ENCODE measurements around the gene PIK3C2A.

The PIK3C2A gene

DNA sequence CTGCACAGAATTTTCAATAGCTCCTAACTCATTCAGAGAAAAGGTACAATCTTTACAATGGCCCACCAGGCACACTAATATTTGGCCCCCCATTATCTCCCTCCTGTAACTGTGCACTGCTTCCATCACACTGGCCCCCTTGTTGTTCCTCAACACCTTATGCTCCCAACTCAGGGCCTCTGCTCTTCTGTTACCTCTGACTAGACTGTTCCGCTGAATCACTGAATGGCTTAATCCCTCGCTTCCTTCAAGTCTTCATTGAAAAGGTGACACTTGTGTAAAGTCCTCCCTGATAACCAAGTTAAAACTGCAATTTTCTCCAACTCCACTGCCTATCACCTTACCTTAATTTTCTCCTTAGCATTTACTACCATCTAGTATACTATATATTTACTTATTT lies 21.8 kb downstream of the PIK3C2A start:
- DNase-seq = no peak
- no peaks in the 10 kb centered on the region for H3K4me1 ChIP-seq

GRCh38 chr11:17184882-17185587 lies 22.8 kb downstream of the PIK3C2A start:
- intact Hi-C loops (cut with DNase I; ENCODE audit: low total_unique reads) = no loop called here
- H3K4me3 ChIP-seq = no peak overlapping the region
- no peak for DNase-seq

More for the DNA sequence above, 21.8 kb downstream of the PIK3C2A start:
- Histone ChIP-seq H3K4me3 (no peak overlapping the region), H3K27me3 (no peaks in the 10 kb centered on the region), H3K36me3 (peaks cover 3 to 16% (median 6%) of the 10 kb centered on the region in 3 donors), H3K27ac (no peak overlapping the region), H3K9me3 (no peaks in the 10 kb centered on the region)
- TF ChIP-seq, protein P1, sequence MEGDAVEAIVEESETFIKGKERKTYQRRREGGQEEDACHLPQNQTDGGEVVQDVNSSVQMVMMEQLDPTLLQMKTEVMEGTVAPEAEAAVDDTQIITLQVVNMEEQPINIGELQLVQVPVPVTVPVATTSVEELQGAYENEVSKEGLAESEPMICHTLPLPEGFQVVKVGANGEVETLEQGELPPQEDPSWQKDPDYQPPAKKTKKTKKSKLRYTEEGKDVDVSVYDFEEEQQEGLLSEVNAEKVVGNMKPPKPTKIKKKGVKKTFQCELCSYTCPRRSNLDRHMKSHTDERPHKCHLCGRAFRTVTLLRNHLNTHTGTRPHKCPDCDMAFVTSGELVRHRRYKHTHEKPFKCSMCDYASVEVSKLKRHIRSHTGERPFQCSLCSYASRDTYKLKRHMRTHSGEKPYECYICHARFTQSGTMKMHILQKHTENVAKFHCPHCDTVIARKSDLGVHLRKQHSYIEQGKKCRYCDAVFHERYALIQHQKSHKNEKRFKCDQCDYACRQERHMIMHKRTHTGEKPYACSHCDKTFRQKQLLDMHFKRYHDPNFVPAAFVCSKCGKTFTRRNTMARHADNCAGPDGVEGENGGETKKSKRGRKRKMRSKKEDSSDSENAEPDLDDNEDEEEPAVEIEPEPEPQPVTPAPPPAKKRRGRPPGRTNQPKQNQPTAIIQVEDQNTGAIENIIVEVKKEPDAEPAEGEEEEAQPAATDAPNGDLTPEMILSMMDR (IDR thresholded peaks at IDR 0.05) = no peak
- intact Hi-C loops (cut with DNase I; ENCODE audit: low total_unique reads) = no loop called here

DNA sequence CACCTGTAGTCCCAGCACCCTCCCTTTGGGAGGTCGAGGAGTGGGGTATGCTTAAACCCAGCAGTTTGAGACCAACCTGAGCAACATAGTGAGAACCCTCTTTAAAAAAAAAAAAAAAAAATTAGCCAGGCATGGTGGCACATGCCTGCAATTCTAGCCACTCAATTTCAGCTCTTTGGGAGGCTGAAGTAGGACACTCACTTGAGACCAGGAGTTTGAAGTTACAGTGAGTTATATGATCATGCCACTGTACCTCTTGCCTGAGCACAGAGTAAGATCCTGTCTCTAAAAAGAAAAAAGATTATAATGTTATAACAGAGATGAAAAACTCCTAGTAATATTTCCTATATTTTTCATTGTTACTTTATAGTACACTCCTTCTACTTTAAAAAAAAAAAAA lies 23.9 kb downstream of the PIK3C2A start:
- Histone ChIP-seq H3K27ac (no peak overlapping the region), H3K27me3 (no peaks in the 10 kb centered on the region), H3K4me3 (no peak overlapping the region), H3K9me3 (no peaks in the 10 kb centered on the region), H3K4me1 (no peaks in the 10 kb centered on the region), H3K36me3 (peaks cover 0 to 15% (median 6%) of the 10 kb centered on the region in 3 donors)
- TF ChIP-seq, protein P1 (IDR thresholded peaks at IDR 0.05) = no peak
- no peak for DNase-seq
- intact Hi-C loops (cut with DNase I; ENCODE audit: low total_unique reads) = no loop called here

More at GRCh38 chr11:17184882-17185587, 22.8 kb downstream of the PIK3C2A start:
- peaks cover 0 to 16% (median 6%) of the 10 kb centered on the region in 3 donors for H3K36me3 ChIP-seq
- no peaks in the 10 kb centered on the region for H3K4me1 ChIP-seq
- no peaks in the 10 kb centered on the region for H3K27me3 ChIP-seq
- H3K9me3 ChIP-seq = no peaks in the 10 kb centered on the region
- no peak overlapping the region for H3K27ac ChIP-seq
- TF ChIP-seq, protein P1 (IDR thresholded peaks at IDR 0.05) = no peak

- intact Hi-C loops (cut with DNase I; ENCODE audit: low total_unique reads) = no loop called here
- DNase-seq = no peak
- H3K4me1 ChIP-seq = peaks cover 0 to 7% (median 0%) of the 10 kb centered on the region in 4 donors
- H3K27me3 ChIP-seq = no peaks in the 10 kb centered on the region
- TF ChIP-seq, protein P1 (IDR thresholded peaks at IDR 0.05) = no peak
- H3K27ac ChIP-seq = no peak overlapping the region
- H3K4me3 ChIP-seq = no peak overlapping the region
- H3K9me3 ChIP-seq = no peaks in the 10 kb centered on the region
- H3K36me3 ChIP-seq = peaks cover 0 to 9% (median 6%) of the 10 kb centered on the region in 3 donors
Measured at GRCh38 chr11:17179970-17180369, 27.8 kb downstream of the PIK3C2A start.

- intact Hi-C loops (cut with DNase I; ENCODE audit: low total_unique reads) = no loop called here
- H3K27me3 ChIP-seq = no peaks in the 10 kb centered on the region
- H3K4me1 ChIP-seq = peaks cover 0 to 40% (median 7%) of the 10 kb centered on the region in 4 donors
- TF ChIP-seq, protein P1 (IDR thresholded peaks at IDR 0.05) = no peak
- H3K36me3 ChIP-seq = peaks cover 4 to 6% (median 5%) of the 10 kb centered on the region in 3 donors
- H3K27ac ChIP-seq = no peak overlapping the region
- no peak for DNase-seq
- H3K4me3 ChIP-seq = no peak overlapping the region
- no peaks in the 10 kb centered on the region for H3K9me3 ChIP-seq
Measured at GRCh38 chr11:17173332-17173731, 34.5 kb downstream of the PIK3C2A start.

All from tibial artery (tissue), 4 donors.